H1 (cell line): Measurements from ENCODE around the gene NUP42. TPM values are rescaled to one million over a fixed set of nuclear protein-coding genes. Genes with fewer than 3 reads are reported as not detected.

ENCODE experiments used
- CTCF ChIA-PET: fragments of 300-600 bp; sonication (Branson Sonifier 250); formaldehyde crosslinking; loops from one replicate; lab custom pipeline; 2021; ENCODE audit not compliant: partially characterized antibody; lab: Charles Lee
- POLR2A ChIA-PET: fragments of 300-600 bp; sonication (Branson Sonifier 250); formaldehyde crosslinking; loops from one replicate; lab custom pipeline; 2021; ENCODE audit warnings: inconsistent platforms; ENCODE audit not compliant: partially characterized antibody; lab: Charles Lee
- DNase-seq, 2 experiments: peaks; one replicate each; pipeline versions ENCODE4 v3.0.0 to v3.0.0-alpha.2; 2010 to 2022; ENCODE audit warnings: low spot score in 2 of 2, low read depth in 1 of 2, mixed read lengths in 1 of 2
- FAIRE-seq: peaks from 2 replicates; lab custom pipeline; 2011; peaks lifted over from hg19 to GRCh38; lab: Jason Lieb, UNC
- H2AFZ ChIP-seq: 2 replicates; pipeline ENCODE4 v1.8.1; 2012; ENCODE audit warnings: low read length, inconsistent platforms
- H2AK5ac ChIP-seq: 2 replicates; pipeline ENCODE4 v1.6.1; 2013; ENCODE audit warnings: low read depth, low read length
- H2BK120ac ChIP-seq: replicated peaks from 2 replicates; pipeline ENCODE3; 2013; ENCODE audit warnings: low read depth, low read length, inconsistent platforms
- H2BK12ac ChIP-seq: 2 replicates; pipeline ENCODE4 v1.6.1; 2013; ENCODE audit warnings: low read depth, low read length
- H2BK15ac ChIP-seq: 2 replicates; pipeline ENCODE4 v1.6.1; 2013; ENCODE audit warnings: low read length
- H2BK20ac ChIP-seq: 2 replicates; pipeline ENCODE4 v1.6.1; 2013; ENCODE audit warnings: low read length
- H2BK5ac ChIP-seq: 2 replicates; pipeline ENCODE4 v1.6.1; 2013; ENCODE audit warnings: low read depth, low read length
- H3K14ac ChIP-seq: 2 replicates; pipeline ENCODE4 v1.6.1; 2013; ENCODE audit warnings: inconsistent platforms; ENCODE audit not compliant: insufficient read length
- H3K18ac ChIP-seq: 2 replicates; pipeline ENCODE4 v1.6.1; 2013; ENCODE audit warnings: low read length; ENCODE audit errors: extremely low read depth
- H3K23ac ChIP-seq: 2 replicates; pipeline ENCODE4 v1.6.1; 2013; ENCODE audit warnings: inconsistent platforms; ENCODE audit not compliant: insufficient read length
- H3K23me2 ChIP-seq: 2 replicates; pipeline ENCODE4 v1.6.1; 2013; ENCODE audit warnings: low read depth, low read length
- H3K27ac ChIP-seq: 2 replicates; pipeline ENCODE4 v1.6.1; 2011; ENCODE audit warnings: low read depth, low read length, inconsistent platforms
- H3K27me3 ChIP-seq, 4 experiments: replicated peaks in 1 of 4; 1 replicate in 1 of 4; 2 replicates in 3 of 4; pipeline versions ENCODE4 v1.6.1 to v1.8.1; 2011 to 2013; ENCODE audit warnings: low read length in 3 of 4, mild to moderate bottlenecking in 3 of 4, inconsistent platforms in 2 of 4, mixed read lengths in 2 of 4, moderate library complexity in 1 of 4; ENCODE audit not compliant: control insufficient read depth in 3 of 4, insufficient read depth in 3 of 4; ENCODE audit errors: extremely low read depth in 1 of 4
- H3K36me3 ChIP-seq, 4 experiments: 2 replicates each; pipeline versions ENCODE4 v1.6.1 to v1.8.1; 2011 to 2013; ENCODE audit warnings: mild to moderate bottlenecking in 4 of 4, low read length in 3 of 4, moderate library complexity in 2 of 4, control low read depth in 1 of 4, inconsistent platforms in 1 of 4; ENCODE audit not compliant: insufficient read depth in 4 of 4, control insufficient read depth in 2 of 4
- H3K4ac ChIP-seq: replicated peaks from 2 replicates; pipeline ENCODE3; 2013; ENCODE audit warnings: low read length, low read depth, mixed read lengths, inconsistent platforms; ENCODE audit not compliant: insufficient read length
- H3K4me1 ChIP-seq, 4 experiments: replicated peaks in 1 of 4; 1 replicate in 1 of 4; 2 replicates in 3 of 4; pipeline versions ENCODE4 v1.6.1 to v1.8.1; 2011 to 2013; ENCODE audit warnings: low read length in 3 of 4, inconsistent platforms in 2 of 4, mixed read lengths in 1 of 4; ENCODE audit not compliant: insufficient read depth in 4 of 4, control insufficient read depth in 3 of 4
- H3K4me2 ChIP-seq, 2 experiments: 2 replicates each; pipeline versions ENCODE4 v1.6.1 to v1.8.1; 2011 to 2013; ENCODE audit warnings: low read depth in 2 of 2, low read length in 2 of 2, control low read depth in 1 of 2, inconsistent platforms in 1 of 2, mild to moderate bottlenecking in 1 of 2; ENCODE audit not compliant: insufficient read depth in 1 of 2
- H3K4me3 ChIP-seq, 4 experiments: fragments of 200-600, 300-600 bp in 1 of 4; sonication (generic), shearing (Covaris generic), sonication (Bioruptor Twin) in 1 of 4; 2 replicates each; pipeline versions ENCODE4 v1.5.1 to v1.8.1; 2011 to 2016; ENCODE audit warnings: low read length in 4 of 4, low read depth in 3 of 4, control low read depth in 2 of 4, inconsistent platforms in 2 of 4, mild to moderate bottlenecking in 2 of 4, mixed read lengths in 1 of 4, moderate library complexity in 1 of 4; ENCODE audit not compliant: insufficient read depth in 2 of 4; ENCODE audit errors: extremely low read depth in 1 of 4
- H3K56ac ChIP-seq: replicated peaks from 2 replicates; pipeline ENCODE3; 2013; ENCODE audit warnings: low read depth, mild to moderate bottlenecking, mixed read lengths, low read length, inconsistent platforms; ENCODE audit not compliant: insufficient read length
- H3K79me1 ChIP-seq: 2 replicates; pipeline ENCODE4 v1.6.1; 2013; ENCODE audit warnings: low read depth, low read length, control low read depth
- H3K79me2 ChIP-seq, 2 experiments: 2 replicates each; pipeline versions ENCODE4 v1.6.1 to v1.8.1; 2012 to 2013; ENCODE audit warnings: low read length in 2 of 2, mild to moderate bottlenecking in 2 of 2, inconsistent platforms in 1 of 2; ENCODE audit not compliant: insufficient read depth in 2 of 2, control insufficient read depth in 1 of 2
- H3K9ac ChIP-seq, 4 experiments: replicated peaks in 1 of 4; 1 replicate in 1 of 4; 2 replicates in 3 of 4; pipeline versions ENCODE4 v1.6.1 to v1.8.1; 2011 to 2013; ENCODE audit warnings: low read depth in 3 of 4, low read length in 3 of 4, control low read depth in 2 of 4, mild to moderate bottlenecking in 2 of 4, moderate library complexity in 2 of 4, inconsistent platforms in 1 of 4; ENCODE audit errors: extremely low read depth in 1 of 4
- H3K9me3 ChIP-seq, 2 experiments: 2 replicates each; pipeline versions ENCODE4 v1.6.1 to v1.8.1; 2012 to 2013; ENCODE audit warnings: mild to moderate bottlenecking in 2 of 2, moderate library complexity in 2 of 2, control low read depth in 1 of 2, inconsistent platforms in 1 of 2, low read depth in 1 of 2, low read length in 1 of 2, mixed read lengths in 1 of 2; ENCODE audit not compliant: insufficient read depth in 2 of 2
- H4K20me1 ChIP-seq, 2 experiments: replicated peaks in 1 of 2; 2 replicates each; pipeline versions ENCODE3 to v1.8.1; 2011 to 2013; ENCODE audit warnings: inconsistent platforms in 2 of 2, low read length in 2 of 2, mild to moderate bottlenecking in 1 of 2; ENCODE audit not compliant: insufficient read depth in 2 of 2, control insufficient read depth in 1 of 2
- H4K5ac ChIP-seq: 2 replicates; pipeline ENCODE4 v1.6.1; 2013; ENCODE audit warnings: low read length, low read depth, mixed read lengths, inconsistent platforms; ENCODE audit not compliant: insufficient read length
- H4K8ac ChIP-seq: 2 replicates; pipeline ENCODE4 v1.8.0; 2013; ENCODE audit warnings: mild to moderate bottlenecking, moderate library complexity, low read length, inconsistent platforms; ENCODE audit not compliant: insufficient read depth; ENCODE audit errors: extremely low read depth
- H4K91ac ChIP-seq: replicated peaks from 2 replicates; pipeline ENCODE3; 2013; ENCODE audit warnings: low read length, mixed read lengths, inconsistent platforms; ENCODE audit not compliant: insufficient read length
- ASH2L ChIP-seq: fragments of 200-600, 300-600 bp; sonication (generic); IDR thresholded peaks from one replicate; pipeline ENCODE4 v1.7.1; 2017; ENCODE audit warnings: low read length
- MAFK ChIP-seq: IDR thresholded peaks from 2 replicates; pipeline ENCODE4 v1.6.1; 2012; ENCODE audit warnings: low read depth, mild to moderate bottlenecking, improper control_type of control experiment, low read length
- PHF8 ChIP-seq: fragments of 200-600 bp; sonication (generic); conservative IDR thresholded peaks from 2 replicates; pipeline ENCODE4 v1.7.1; 2012; ENCODE audit warnings: low read depth, mild to moderate bottlenecking, inconsistent platforms, low read length, moderate library complexity
- POLR2AphosphoS5 ChIP-seq: IDR thresholded peaks from 2 replicates; pipeline ENCODE4 v1.6.1; 2011; ENCODE audit warnings: low read depth, low read length
- RNF2 ChIP-seq: fragments of 200-900, 300-1000 bp; sonication (generic); IDR thresholded peaks from 2 replicates; pipeline ENCODE4 v1.7.1; 2016; ENCODE audit warnings: borderline replicate concordance, low read depth, mild to moderate bottlenecking, antibody characterized with exemption, low read length; ENCODE audit not compliant: poor library complexity, severe bottlenecking; ENCODE audit errors: missing control alignments
- SP1 ChIP-seq: IDR thresholded peaks from 2 replicates; pipeline ENCODE4 v1.6.1; 2011; ENCODE audit warnings: low read depth, low read length
- WGBS, 2 experiments: shearing (Covaris generic) in 1 of 2; methylation state at CpG; one replicate each; pipeline versions ENCODE4 v1.1.6 to v1.1.7; 2013 to 2015; ENCODE audit warnings: low lambda C conversion rate in 2 of 2, mixed read lengths in 2 of 2, inconsistent platforms in 1 of 2, low coverage in 1 of 2, missing lambda C conversion rate in 1 of 2; ENCODE audit not compliant: insufficient replicate concordance in 2 of 2, insufficient coverage in 1 of 2, insufficient read length in 1 of 2; ENCODE audit errors: extremely low coverage in 1 of 2, missing lambda C conversion rate in 1 of 2; 5-methylcytosine and 5-hydroxymethylcytosine counted together
- polyA plus RNA-seq, 7 experiments: library from polyadenylated mRNA; depleted of rRNA in 3 of 7; stranded (reverse) in 5 of 7; unstranded in 2 of 7; fragments of >200 nt in 5 of 7; fragments of 200-250 nt in 2 of 7; gene quantifications; 1 replicate in 5 of 7; 2 replicates in 1 of 7; 4 replicates in 1 of 7; pipeline versions ENCODE4 v1.2.1 to v1.2.3, GENCODE V29; 2011 to 2013; ENCODE audit warnings: missing spikeins in 2 of 7, mixed read lengths in 2 of 7
- total RNA-seq: library from RNA; stranded (reverse); fragmentation: NEBNext Ultra II Directional; extraction: Animal tissue kit (Norgen Biotek cat#: 25700); gene quantifications from 2 replicates; pipeline ENCODE4 v1.2.1, GENCODE V29; 2021

The NUP42 gene
- total and polyA plus RNA-seq, 2 of the 8 experiments (the other 6 are each of a cell fraction or from before 2014, with no cell fraction given) = 31.8 to 41.2 TPM

DNA sequence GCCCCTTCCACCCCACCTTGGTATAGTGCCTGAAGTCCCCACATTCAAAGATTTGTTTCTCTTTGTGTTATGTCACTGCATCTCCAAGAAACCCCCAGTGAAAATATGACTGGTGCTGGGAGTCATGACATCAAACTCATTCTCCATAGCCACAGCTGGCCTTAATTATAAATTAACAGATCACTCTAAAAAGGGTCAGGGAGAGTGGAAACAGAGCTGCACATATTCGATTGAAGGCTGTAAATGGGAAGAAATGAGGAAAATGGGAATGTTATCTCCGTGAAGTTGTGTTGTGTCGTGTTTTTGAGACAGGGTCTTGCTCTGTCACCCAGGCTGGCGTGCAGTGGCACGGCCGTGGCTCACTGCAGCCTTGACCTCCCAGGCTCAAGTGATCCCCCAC is 24.2 kb upstream of the NUP42 start:
- FAIRE-seq (no peak), DNase-seq (no peak)
- no peak overlapping the region for H2BK12ac ChIP-seq
- no peaks in the 10 kb centered on the region for H3K9me3 ChIP-seq
- no peak overlapping the region for H2AK5ac ChIP-seq
- ChIA-PET CTCF (interaction anchor here (0.6 to 0.8 kb wide), 2 partner anchors 12 to 20 kb away, joined by 3 read pairs; no protein-coding TSS in a partner anchor), POLR2A (interaction anchor here (0.8 to 1.1 kb wide), 3 partner anchors 8 to 335 kb away, joined by 3 read pairs; partner anchors contain the start of gene TOMM7)
- no peak overlapping the region for H2BK15ac ChIP-seq
- H2BK5ac ChIP-seq = no peak overlapping the region
- H4K8ac ChIP-seq = no peak overlapping the region
- WGBS, 2 experiments = 78% methylated on average over 6 of the region's 6 CpGs; no CpG with 5 or more reads in 1 of the 2 experiments
- no peak overlapping the region for H3K14ac ChIP-seq
- H3K79me2 ChIP-seq = no peaks in the 10 kb centered on the region
- no peak overlapping the region for H3K56ac ChIP-seq
- no peak overlapping the region for H4K91ac ChIP-seq
- no peak overlapping the region for H3K23ac ChIP-seq
- H3K4ac ChIP-seq = no peak overlapping the region
- no peak overlapping the region for H3K4me2 ChIP-seq
- no peak overlapping the region for H2AFZ ChIP-seq
- H2BK120ac ChIP-seq = no peak overlapping the region
- H3K23me2 ChIP-seq = no peaks in the 10 kb centered on the region
- H4K5ac ChIP-seq = no peak overlapping the region
- no peak overlapping the region for H2BK20ac ChIP-seq
- no peak overlapping the region for H3K27ac ChIP-seq
- H3K36me3 ChIP-seq = peaks cover 2 to 29% (median 14%) of the 10 kb centered on the region in 4 experiments; a peak in 7 of 8 replicates
- H3K9ac ChIP-seq = no peak overlapping the region
- no peak overlapping the region for H3K18ac ChIP-seq
- H3K27me3 ChIP-seq = no peaks in the 10 kb centered on the region
- no peaks in the 10 kb centered on the region for H4K20me1 ChIP-seq
- no peaks in the 10 kb centered on the region for H3K4me1 ChIP-seq
- TF ChIP-seq POLR2AphosphoS5 (no peak), SP1 (no peak), RNF2 (no peak), PHF8 (no peak), ASH2L (no peak), MAFK (no peak)
- H3K4me3 ChIP-seq = no peak overlapping the region
- H3K79me1 ChIP-seq = no peaks in the 10 kb centered on the region
